MM.1S (cell line): Measurements from ENCODE around the gene MSRB3.

Experiments used
- DNase-seq: peaks from one replicate; pipeline ENCODE4 v3.0.0-alpha.2; 2015
- H2AFZ ChIP-seq: fragments of 300-600 bp; sonication (generic); 2 replicates; pipeline ENCODE4 v1.6.0; 2016; ENCODE audit warnings: antibody characterized with exemption, low read length
- H3F3A ChIP-seq: fragments of 300-600 bp; sonication (generic); 2 replicates; pipeline ENCODE4 v1.6.1; 2016; ENCODE audit warnings: mild to moderate bottlenecking, antibody characterized with exemption, low read length, moderate library complexity, mixed read lengths; ENCODE audit not compliant: insufficient read depth
- H3K27ac ChIP-seq: fragments of 300-600 bp; sonication (generic); 2 replicates; pipeline ENCODE4 v1.5.1; 2016; ENCODE audit warnings: mild to moderate bottlenecking, low read length
- H3K27me3 ChIP-seq: fragments of 300-600 bp; sonication (generic); replicated peaks from 2 replicates; pipeline ENCODE4 v1.6.0; 2016; ENCODE audit warnings: low read length; ENCODE audit not compliant: insufficient read depth
- H3K36me3 ChIP-seq: fragments of 300-600 bp; sonication (generic); replicated peaks from 2 replicates; pipeline ENCODE4 v1.6.1; 2016; ENCODE audit warnings: mild to moderate bottlenecking, low read length, mixed read lengths; ENCODE audit not compliant: insufficient read depth
- H3K4me1 ChIP-seq: fragments of 300-600 bp; sonication (generic); 2 replicates; pipeline ENCODE4 v1.6.1; 2016; ENCODE audit warnings: low read length, mixed read lengths
- H3K4me2 ChIP-seq: fragments of 300-600 bp; sonication (generic); 2 replicates; pipeline ENCODE4 v1.6.0; 2016; ENCODE audit warnings: low read depth, low read length
- H3K4me3 ChIP-seq: fragments of 300-600 bp; sonication (generic); 2 replicates; pipeline ENCODE4 v1.5.1; 2016; ENCODE audit warnings: low read length, mixed read lengths
- H3K79me2 ChIP-seq: fragments of 300-600 bp; sonication (generic); 2 replicates; pipeline ENCODE4 v1.6.1; 2016; ENCODE audit warnings: mixed run types, low read length, mixed read lengths
- H3K9ac ChIP-seq: fragments of 300-600 bp; sonication (generic); 2 replicates; pipeline ENCODE4 v1.6.1; 2016; ENCODE audit warnings: low read length, mixed read lengths
- H3K9me2 ChIP-seq: fragments of 300-600 bp; sonication (generic); replicated peaks from 2 replicates; pipeline ENCODE4 v1.6.1; 2016; ENCODE audit warnings: mild to moderate bottlenecking, low read length, mixed read lengths; ENCODE audit not compliant: insufficient read depth
- H3K9me3 ChIP-seq: fragments of 300-600 bp; sonication (generic); replicated peaks from 2 replicates; pipeline ENCODE4 v1.6.1; 2016; ENCODE audit warnings: mild to moderate bottlenecking, low read length, mixed read lengths; ENCODE audit not compliant: insufficient read depth
- H4K20me1 ChIP-seq: fragments of 300-600 bp; sonication (generic); 2 replicates; pipeline ENCODE4 v1.6.1; 2016; ENCODE audit warnings: mild to moderate bottlenecking, low read length, moderate library complexity, mixed read lengths; ENCODE audit not compliant: insufficient read depth
- CTCF ChIP-seq: fragments of 300-600 bp; sonication (generic); IDR thresholded peaks from 2 replicates; pipeline ENCODE4 v1.5.1; 2016; ENCODE audit warnings: antibody characterized with exemption, low read length, mixed read lengths
- EZH2 ChIP-seq: fragments of 300-600 bp; sonication (generic); optimal IDR thresholded peaks from 2 replicates; pipeline ENCODE3; 2017; ENCODE audit warnings: low read depth, mild to moderate bottlenecking, antibody characterized with exemption, low read length, mixed read lengths
- EZH2phosphoT487 ChIP-seq: fragments of 300-600 bp; sonication (generic); IDR thresholded peaks from 2 replicates; pipeline ENCODE4 v1.6.1; 2018; ENCODE audit warnings: antibody characterized with exemption, low read length

The MSRB3 gene

GRCh38 chr12:65252515-65252914, 26.0 kb upstream of the MSRB3 start:
- Histone ChIP-seq H3K9ac (no peak overlapping the region), H4K20me1 (no peaks in the 10 kb centered on the region)

GRCh38 chr12:65257986-65258385, 20.5 kb upstream of the MSRB3 start:
- Histone ChIP-seq H3K4me3 (no peak overlapping the region), H3K4me2 (no peak overlapping the region), H3K9ac (no peak overlapping the region), H2AFZ (no peak overlapping the region), H3K79me2 (no peaks in the 10 kb centered on the region), H3K9me3 (no peaks in the 10 kb centered on the region), H4K20me1 (no peaks in the 10 kb centered on the region), H3K36me3 (no peaks in the 10 kb centered on the region), H3K4me1 (no peaks in the 10 kb centered on the region), H3K27me3 (no peaks in the 10 kb centered on the region), H3K9me2 (no peaks in the 10 kb centered on the region), H3K27ac (no peak overlapping the region), H3F3A (no peaks in the 10 kb centered on the region)
- DNase-seq = no peak
- TF ChIP-seq EZH2phosphoT487 (no peak), CTCF (no peak), EZH2 (no peak)

More at GRCh38 chr12:65252515-65252914, 26.0 kb upstream of the MSRB3 start:
- no peaks in the 10 kb centered on the region for H3K79me2 ChIP-seq
- no peak for DNase-seq
- no peaks in the 10 kb centered on the region for H3K9me2 ChIP-seq
- H3K4me2 ChIP-seq = no peak overlapping the region
- H2AFZ ChIP-seq = no peak overlapping the region
- H3K27ac ChIP-seq = no peak overlapping the region
- no peaks in the 10 kb centered on the region for H3F3A ChIP-seq
- no peak overlapping the region for H3K4me3 ChIP-seq
- H3K4me1 ChIP-seq = no peaks in the 10 kb centered on the region
- H3K36me3 ChIP-seq = no peaks in the 10 kb centered on the region
- no peaks in the 10 kb centered on the region for H3K9me3 ChIP-seq
- H3K27me3 ChIP-seq = no peaks in the 10 kb centered on the region
- TF ChIP-seq EZH2phosphoT487 (no peak), EZH2 (no peak), CTCF (no peak)

GRCh38 chr12:65259501-65259900, 19.0 kb upstream of the MSRB3 start:
- no peaks in the 10 kb centered on the region for H3K27me3 ChIP-seq

More at GRCh38 chr12:65259501-65259900, 19.0 kb upstream of the MSRB3 start:
- no peaks in the 10 kb centered on the region for H3F3A ChIP-seq
- TF ChIP-seq CTCF = no peak
- no peak for TF ChIP-seq EZH2phosphoT487
- TF ChIP-seq EZH2 = no peak
- H3K79me2 ChIP-seq = no peaks in the 10 kb centered on the region
- no peak overlapping the region for H3K4me3 ChIP-seq
- H3K36me3 ChIP-seq = no peaks in the 10 kb centered on the region
- H3K9me2 ChIP-seq = no peaks in the 10 kb centered on the region
- H4K20me1 ChIP-seq = no peaks in the 10 kb centered on the region
- no peak overlapping the region for H2AFZ ChIP-seq
- H3K9me3 ChIP-seq = no peaks in the 10 kb centered on the region
- no peak overlapping the region for H3K9ac ChIP-seq
- no peak overlapping the region for H3K27ac ChIP-seq
- no peak overlapping the region for H3K4me2 ChIP-seq
- no peak for DNase-seq
- H3K4me1 ChIP-seq = no peaks in the 10 kb centered on the region
